HG03060 (cell line): ENCODE measurements around the gene KRTAP5-10.
"Not testable (repeated sequence)": the region's sequence is repeated elsewhere in the genome, so short reads cannot be mapped to it uniquely, and the experiment has no call there.

ENCODE experiments used
- ATAC-seq: cut with Tn5 transposase; IDR thresholded peaks from one replicate; pipeline ENCODE4 v1.9.1; 2021; ENCODE audit warnings: low read depth, moderate number of reproducible peaks; ENCODE audit not compliant: unreplicated experiment

The KRTAP5-10 gene

DNA sequence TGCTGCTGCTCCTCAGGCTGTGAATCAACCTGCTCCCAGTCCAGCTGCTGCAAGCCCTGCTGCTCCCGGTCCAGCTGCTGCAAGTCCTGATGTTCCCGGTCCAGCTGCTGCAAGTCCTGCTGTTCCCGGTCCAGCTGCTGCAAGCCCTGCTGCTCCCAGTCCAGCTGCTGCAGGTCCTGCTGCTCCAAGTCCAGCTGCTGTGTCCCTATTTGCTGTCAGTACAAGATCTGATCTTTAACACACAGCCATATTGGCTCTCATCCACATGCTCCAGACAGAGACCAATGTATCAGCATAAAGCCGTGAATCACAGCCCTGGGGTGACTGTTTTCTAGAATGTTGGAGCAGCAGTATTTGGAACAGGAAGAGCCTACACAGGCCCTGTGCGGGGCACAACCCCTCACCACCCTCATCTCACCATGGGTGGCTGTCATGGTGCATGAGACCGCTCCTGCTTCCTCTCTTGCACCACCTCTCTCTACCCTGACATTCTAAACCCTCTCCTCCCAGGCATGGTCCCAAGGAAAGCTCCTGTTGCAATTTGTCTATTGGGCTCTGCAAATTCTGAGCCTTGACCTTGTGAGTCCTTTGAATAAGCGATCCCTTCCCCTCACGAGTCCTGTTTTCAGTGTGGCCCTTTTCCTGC is 3.5 kb downstream of the KRTAP5-10 start:
- ATAC-seq = no peak

DNA sequence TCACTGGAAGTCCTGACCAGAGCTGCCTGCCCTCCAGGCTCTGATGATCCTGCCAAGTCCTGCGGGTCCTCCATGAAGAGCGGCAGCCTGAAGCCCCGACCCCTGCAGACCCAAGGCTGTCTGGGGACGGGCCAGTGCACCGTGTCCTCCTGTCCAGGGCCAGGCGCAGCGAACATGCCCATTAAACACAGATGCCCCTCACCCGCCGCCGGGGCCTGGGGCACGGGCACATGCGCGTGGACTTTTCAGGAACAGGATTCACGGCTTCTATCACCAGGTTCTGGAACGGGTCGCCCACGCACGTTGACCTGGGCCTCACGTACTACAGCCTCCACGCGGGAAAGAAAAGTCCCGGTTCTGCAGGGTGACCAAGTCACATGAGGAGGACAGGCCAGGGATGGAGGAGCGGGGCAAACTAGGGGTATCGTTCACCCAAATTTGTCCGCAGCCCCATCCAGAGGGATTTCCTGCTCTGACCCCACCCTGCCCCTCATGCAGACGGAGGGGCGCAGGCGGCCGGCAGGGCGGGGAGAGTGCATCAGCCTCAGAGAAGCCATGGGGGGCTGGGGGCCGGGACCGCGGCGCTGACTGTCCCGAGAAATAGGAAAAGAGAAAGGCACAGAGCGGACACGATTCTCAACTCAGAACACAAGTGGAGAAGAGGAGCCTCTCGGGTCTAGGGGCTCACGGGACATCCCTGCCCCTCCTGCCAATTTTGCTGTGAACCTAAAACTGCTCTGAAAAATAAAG is 5.9 kb downstream of the KRTAP5-10 start:
- not testable (repeated sequence) for ATAC-seq

DNA sequence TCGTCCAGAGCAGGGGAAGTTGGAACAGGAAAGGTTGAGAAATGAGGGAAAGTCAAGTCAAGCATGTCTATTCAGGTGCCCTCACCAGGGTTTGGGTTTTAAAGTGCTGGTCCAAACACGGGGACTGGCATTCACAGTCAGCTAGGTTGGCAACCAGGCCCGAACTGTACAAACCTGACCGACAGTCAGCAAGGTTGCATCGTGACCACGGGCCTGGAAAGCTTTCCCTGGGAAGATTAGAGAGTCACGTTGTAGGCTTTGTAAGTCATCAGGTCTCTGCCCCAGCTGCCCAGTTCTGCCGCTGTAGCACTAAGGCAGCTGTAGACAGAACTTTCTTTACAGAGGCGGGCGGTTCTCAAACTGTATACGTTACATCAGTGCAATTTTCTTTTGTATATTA is 7.4 kb downstream of the KRTAP5-10 start:
- ATAC-seq = no peak

DNA sequence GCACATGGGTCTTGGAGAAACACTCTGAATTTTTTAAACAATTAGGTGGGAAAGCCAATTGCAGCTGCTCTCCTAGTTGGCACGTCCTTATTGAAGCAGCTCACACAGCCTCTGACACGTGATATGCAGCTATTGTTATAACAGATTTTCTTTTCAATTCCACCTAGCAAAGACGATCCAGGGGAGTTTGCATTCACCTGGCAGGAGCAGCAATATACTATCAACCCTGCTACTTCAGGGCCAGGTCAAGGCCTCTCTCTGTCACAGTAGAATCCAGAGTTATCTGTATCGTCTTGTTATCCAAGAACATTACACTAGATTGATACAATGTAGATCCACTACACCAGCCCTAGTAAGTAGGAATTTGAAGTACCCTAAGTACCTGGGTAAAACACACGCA is 9.1 kb downstream of the KRTAP5-10 start:
- ATAC-seq = no peak

DNA sequence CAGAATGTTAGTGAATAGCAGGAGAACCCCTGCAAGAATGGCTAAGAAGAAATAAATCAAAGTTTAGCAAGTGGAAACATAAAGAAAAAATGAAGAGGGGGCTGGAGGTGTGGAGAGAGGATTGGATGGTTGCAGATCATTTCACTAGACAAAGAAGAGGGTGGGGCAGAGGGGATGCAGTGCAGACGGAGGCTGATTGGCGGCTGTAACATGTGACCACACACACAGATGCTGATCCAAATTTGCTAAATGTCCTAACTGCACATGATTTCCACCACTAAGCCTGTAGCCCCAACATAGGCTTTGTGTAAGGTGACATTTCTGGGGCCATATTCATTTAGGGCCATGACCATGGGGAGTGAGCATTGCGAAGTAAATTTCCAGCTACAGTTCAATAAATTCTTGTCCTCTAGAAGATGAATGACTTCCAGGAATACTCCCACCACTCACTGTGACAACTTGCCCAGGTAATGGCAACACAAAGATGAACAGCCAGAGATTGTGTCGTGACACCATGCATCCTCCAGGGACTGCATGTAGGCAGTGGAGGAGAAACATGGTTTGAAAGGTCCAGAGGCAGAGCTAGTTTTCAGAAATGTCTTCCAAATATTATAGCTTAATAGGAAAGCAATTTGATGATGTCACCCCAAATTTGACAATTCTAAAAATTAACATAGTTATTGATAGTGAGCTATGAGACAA is 10.5 kb downstream of the KRTAP5-10 start:
- ATAC-seq = no peak

DNA sequence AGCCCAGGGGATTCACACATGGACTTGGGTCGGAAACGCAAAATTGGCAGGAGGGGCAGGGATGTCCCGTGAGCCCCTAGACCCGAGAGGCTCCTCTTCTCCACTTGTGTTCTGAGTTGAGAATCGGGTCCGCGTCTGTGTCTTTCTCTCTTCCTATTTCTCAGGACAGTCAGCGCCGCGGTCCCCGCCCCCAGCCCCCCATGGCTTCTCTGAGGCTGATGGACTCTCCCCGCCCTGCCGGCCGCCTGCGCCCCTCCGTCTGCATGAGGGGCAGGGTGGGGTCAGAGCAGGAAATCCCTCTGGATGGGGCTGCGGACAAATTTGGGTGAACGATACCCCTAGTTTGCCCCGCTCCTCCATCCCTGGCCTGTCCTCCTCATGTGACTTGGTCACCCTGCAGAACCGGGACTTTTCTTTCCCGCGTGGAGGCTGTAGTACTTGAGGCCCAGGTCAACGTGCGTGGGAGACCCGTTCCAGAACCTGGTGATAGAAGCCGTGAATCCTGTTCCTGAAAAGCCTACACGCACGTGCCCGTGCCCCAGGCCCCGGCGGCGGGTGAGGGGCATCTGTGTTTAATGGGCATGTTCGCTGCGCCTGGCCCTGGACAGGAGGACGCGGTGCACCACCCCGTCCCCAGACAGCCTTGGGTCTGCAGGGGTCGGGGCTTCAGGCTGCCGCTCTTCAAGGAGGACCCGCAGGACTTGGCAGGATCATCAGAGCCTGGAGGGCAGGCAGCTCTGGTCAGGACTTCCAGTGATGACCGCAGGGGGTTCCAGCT is 11.5 kb downstream of the KRTAP5-10 start:
- not testable (repeated sequence) for ATAC-seq

DNA sequence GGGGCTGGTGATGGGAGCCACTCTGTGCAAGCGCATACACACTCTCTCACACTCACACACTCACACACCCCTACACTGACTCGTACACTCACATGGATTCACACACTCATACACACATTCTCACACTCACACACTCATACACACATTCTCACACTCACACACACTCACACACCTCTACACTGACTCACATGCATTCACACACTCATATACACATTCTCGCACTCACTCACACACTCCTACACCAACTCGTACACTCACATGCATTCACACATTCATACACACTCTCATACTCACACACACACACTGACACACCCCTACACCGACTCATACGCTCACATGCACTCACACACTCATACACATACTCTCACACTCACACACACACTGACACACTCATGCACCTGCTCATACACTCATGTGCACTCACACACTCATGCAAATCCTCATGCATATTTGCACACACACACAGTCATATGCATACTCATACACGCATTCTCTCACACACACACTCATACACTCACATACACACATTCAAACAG is 12.2 kb downstream of the KRTAP5-10 start:
- ATAC-seq = no peak

DNA sequence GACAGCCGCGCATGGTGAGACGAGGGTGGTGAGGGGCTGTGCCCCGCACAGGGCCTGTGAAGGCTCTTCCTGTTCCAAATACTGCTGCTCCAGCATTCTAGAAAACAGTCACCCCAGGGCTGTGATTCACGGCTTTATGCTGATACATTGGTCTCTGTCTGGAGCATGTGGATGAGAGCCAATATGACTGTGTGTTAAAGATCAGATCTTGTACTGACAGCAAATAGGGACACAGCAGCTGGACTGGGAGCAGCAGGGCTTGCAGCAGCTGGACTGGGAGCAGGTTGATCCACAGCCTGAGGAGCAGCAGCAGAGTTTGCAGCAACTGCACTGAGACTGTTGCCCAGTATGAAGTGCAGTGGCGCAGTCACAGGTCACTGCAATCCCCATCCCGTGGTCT is 14.2 kb downstream of the KRTAP5-10 start:
- ATAC-seq = not testable (repeated sequence)

DNA sequence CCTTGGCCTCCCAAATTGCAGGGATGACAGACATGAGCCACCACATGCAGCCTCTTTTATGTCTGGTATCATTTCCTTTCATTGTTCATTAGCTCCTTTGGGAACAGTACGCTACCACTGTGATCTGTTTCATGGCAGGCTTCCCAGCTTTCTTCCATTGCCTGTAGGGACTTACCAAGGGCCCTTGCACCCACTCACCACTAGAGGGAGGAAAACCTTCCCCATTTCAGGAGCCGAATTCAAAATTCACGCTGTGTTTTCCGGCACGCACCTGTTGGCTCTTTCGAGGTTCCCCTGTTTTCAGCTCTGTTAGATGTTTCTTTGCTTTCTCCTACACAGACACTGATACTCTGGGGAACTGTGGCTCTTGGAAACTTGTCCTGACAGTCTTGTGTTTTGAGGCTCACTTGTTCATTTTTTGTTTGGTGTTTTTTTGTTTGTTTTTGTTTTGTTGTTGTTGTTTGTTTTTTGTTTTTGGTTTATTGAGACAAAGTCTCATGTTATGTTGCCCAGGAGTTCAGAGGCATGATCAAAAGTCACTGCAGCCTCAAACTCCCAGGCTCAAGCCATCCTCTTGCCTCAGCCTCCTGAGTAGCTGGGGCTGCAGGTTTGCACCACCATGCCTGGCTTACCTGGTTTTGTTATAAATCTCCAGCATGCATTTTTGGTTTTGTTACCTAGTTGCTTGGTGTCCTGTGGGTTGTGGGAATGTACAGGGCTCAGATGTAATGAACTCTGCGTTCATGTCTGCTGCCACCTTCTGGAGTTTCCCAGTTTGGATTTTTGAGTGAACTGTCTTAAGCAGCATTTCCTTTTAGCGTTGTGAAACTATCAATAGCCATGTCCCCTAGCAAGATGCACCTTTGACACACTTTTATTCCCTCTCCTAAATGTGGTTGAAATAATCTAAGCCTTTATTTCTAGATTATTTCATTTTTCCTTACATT is 15.0 kb downstream of the KRTAP5-10 start:
- no peak for ATAC-seq

DNA sequence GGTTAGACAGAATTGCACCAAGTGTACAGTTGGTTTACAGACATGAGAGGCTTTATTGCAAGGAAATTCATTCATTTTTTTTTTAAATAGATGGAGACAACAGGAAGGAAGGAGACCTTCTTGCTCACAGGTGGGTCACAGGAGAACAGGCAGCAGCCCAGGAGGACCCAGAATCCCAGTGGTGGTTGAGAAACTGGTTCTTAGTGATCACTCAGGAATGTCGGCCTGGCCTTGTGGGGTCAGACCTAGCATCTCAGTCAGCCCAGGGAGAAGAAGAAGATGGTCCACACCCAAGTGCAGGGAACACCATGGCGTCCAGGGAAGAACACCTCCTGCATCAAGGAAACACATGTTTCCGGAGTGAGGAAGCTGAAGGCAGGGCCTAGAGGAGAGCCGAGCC is 16.5 kb downstream of the KRTAP5-10 start:
- no peak for ATAC-seq

DNA sequence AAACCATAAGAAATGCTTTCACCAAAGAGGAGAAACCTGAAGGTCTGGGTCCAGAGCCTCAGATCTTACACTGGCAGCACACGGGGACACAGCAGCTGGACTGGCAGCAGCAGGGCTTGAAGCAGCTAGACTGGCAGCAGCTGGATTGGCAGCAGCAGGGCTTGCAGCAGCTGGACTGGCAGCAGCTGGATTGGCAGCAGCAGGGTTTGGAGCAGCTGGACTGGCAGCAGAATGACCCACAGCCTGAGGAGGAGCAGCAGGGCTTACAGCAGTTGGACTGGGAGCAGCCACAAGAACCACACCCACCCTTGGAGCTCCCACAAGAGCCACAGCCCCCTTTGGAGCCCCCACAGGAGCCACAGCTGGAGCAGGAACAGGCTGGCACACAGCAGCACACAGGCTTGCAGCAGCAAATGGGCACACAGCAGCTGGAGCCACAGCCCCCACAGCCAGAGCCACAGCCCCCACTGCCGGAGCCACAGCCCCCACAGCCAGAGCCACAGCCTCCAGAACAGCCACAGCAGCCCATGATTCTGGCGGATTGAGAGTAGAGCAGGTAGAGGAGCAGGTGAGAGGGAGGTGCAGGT is 17.0 kb downstream of the KRTAP5-10 start, which contains the start of gene KRTAP5-11:
KRTAP5-11 (minus strand) TSS at position 567 of the 587 bp plus-strand sequence; CDS start at position 529, 38 bp downstream.
- ATAC-seq = no peak

DNA sequence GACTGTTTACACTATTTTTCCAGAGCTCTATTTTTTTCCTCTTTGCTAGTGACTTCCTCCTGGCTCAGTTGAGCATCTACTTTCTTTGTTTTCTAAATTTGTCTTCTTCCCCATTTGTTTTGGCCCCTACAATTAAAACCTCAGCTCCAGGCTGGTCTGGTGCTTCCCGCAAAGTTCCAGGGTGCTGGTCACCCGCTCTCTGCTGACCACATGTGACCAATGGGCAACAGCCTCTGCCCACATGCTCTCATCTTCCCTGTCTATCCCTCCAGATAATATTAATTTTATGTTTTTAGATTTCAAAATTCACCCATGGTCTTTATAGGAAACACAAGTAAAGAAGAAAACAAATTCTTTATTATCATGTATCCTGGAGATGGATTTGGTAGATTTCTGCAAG is 17.6 kb downstream of the KRTAP5-10 start:
- not testable (repeated sequence) for ATAC-seq

DNA sequence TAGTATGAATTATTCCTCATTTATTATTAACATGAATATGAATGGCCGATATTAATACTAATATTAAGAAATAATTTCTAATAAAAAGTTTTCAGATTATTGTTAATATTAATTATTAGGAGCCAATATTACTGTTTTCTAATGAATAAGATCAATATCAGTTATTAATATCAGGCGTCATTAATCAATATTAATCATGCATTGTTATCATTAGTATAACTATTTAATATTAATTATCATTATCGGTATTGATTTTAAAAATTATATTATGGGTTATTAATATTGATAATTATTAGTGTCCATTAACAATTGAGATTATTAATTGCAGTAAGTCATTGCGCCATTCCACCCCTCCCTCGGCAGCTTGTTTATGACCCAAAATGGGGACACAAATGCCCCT is 20.3 kb downstream of the KRTAP5-10 start:
- ATAC-seq = not testable (repeated sequence)

DNA sequence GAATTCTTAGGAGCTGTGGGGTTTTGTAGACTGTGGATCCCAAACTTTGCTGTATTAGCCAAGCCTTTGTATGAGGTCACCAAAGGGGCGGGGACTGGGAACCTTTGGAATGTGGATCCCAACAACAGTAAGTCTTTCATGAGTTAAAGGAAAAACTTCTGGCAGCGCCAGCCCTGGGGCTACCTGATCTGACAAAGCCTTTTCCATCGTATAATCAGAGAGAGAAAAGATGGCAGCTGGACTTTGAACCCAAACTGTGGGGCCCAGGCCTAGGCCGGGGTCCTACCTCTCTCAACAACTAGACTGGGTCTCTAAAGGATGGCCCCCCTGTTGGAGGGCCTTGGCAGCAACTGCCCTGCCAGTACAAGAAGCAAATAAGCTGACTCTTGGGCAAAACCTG is 23.0 kb downstream of the KRTAP5-10 start:
- not testable (repeated sequence) for ATAC-seq

DNA sequence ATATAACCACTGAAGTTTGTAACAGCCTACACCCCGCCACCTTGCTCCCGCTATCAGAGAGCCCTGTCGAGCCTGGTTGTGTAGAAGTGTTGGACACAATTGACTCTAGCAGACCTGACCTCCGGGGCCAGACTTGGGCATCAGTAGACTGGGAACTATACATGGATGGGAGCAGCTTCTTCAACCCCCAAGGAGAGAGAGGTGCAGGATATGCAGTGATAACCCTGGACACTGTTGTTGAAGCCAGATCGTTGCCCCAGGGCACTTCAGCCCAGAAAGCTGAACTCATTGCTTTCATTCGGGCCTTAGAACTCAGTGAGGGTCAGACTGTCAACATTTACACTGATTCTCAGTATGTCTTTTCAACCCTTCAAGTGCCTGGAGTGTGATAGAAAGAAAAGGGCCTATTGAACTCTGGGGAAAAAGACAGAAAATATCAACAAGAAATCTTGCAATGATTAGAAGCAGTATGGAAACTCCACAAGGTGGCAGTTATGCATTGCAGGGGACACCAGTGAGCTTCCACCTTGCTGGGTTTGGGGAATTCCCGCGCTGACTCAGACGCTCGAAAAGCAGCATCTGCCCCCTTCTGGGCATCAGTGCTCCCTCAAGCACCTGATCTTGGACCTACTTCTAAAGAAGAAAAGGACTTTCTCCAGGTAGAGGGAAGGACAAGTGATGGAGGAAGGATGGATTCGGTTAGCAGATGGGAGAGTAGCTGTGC is 23.6 kb downstream of the KRTAP5-10 start:
- ATAC-seq = not testable (repeated sequence)

DNA sequence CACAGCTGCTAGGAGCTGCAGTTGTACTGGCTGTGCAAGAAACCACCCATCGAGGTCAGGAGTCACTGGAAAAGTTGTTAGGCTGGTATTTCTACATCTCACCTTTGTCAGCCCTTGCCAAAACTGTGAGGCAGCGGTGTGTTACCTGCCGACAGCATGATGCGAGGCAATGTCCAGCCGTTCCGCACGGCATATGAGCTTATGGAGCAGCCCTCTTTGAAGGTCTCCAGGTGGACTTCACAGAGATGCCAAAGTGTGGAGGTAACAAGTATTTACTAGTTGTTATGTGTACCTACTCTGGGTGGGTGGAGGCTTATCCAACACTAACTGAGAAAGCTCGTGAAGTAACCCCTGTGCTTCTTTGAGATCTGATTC is 24.2 kb downstream of the KRTAP5-10 start:
- ATAC-seq = not testable (repeated sequence)

DNA sequence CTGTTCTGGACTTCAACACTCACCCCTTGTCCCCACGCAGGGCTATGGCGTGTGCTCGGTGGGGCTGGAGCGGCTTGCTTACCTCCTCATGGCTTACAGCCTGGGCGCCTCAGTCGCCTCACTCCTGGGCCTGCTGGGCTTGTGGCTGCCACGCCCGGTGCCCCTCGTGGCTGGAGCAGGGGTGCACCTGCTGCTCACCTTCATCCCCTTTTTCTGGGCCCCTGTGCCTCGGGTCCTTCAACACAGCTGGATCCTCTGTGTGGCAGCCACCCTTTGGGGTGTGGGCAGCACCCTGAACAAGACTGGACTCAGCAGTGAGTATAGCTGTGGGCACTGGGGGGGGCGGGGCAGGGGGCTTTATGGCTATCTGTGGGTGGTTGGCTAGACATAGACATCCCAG is 37.9 kb downstream of the KRTAP5-10 start:
- not testable (repeated sequence) for ATAC-seq

DNA sequence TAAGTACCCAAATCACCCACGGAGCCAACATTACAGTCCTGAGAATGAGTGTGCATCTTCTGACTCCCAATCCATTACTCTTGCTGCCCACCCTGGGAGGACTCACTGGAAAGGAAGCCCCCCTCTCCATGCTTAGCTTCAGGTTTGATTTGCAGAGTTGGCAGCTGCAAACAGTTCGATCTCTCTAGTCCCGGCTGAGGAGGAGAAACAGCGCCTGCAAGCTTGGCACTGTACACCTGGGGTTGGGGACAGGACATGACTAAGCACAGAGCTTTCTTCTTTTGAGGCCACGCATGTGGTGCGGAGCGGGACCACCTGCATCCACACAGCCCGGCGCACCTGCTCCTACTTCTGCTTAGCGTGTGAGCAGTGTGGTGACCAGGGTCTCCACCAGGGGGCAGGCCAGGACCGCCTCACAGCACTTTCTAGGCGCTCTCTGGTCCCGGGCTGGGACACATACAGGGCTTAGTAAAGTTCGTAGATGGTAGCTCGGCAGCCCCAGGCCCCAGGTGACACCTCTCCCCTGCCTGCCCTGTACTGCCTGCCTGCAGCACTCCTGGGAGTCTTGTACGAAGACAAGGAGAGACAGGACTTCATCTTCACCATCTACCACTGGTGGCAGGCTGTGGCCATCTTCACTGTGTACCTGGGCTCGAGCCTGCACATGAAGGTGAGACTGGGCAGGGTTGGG is 39.6 kb downstream of the KRTAP5-10 start:
- ATAC-seq = not testable (repeated sequence)
